Esophagus muscularis mucosa (tissue), 4 donors: ENCODE data around the gene SERPINI2. TPM values are rescaled to one million over a fixed set of nuclear protein-coding genes. Genes with fewer than 3 reads are reported as not detected.

ENCODE experiments used
- DNase-seq: peaks from one replicate; pipeline ENCODE4 v3.0.0-alpha.2; 2017; ENCODE audit errors: extremely low spot score
- H3K27ac ChIP-seq, 4 donors: fragments of 200-600 bp; sonication (generic); replicated peaks in 1 of 4; 1 replicate in 3 of 4; 2 replicates in 1 of 4; pipeline ENCODE4 v1.5.1; 2016 to 2019; ENCODE audit warnings: mild to moderate bottlenecking in 1 of 4
- H3K27me3 ChIP-seq, 4 donors: fragments of 200-600 bp; sonication (generic); one replicate each; pipeline versions ENCODE4 v1.5.1 to v1.6.0; 2016 to 2019
- H3K36me3 ChIP-seq, 4 donors: fragments of 200-600 bp; sonication (generic); one replicate each; pipeline ENCODE4 v1.5.1; 2016 to 2019
- H3K4me1 ChIP-seq, 4 donors: fragments of 200-600 bp; sonication (generic); one replicate each; pipeline ENCODE4 v1.5.1; 2016 to 2019
- H3K4me3 ChIP-seq, 4 donors: fragments of 200-600 bp; sonication (generic); 1 replicate in 2 of 4; 2 replicates in 2 of 4; pipeline ENCODE4 v1.5.1; 2016 to 2019; ENCODE audit warnings: mild to moderate bottlenecking in 4 of 4, moderate library complexity in 1 of 4
- H3K9me3 ChIP-seq, 4 donors: fragments of 200-600 bp; sonication (generic); 1 replicate in 3 of 4; 2 replicates in 1 of 4; pipeline ENCODE4 v1.5.1; 2016 to 2019
- EP300 ChIP-seq: sonication (generic); formaldehyde crosslinking; IDR thresholded peaks from one replicate; pipeline ENCODE4 v1.6.1; 2017; ENCODE audit warnings: antibody characterized with exemption
- POLR2A ChIP-seq: fragments of 450-650 bp; IDR thresholded peaks from one replicate; pipeline ENCODE4 v1.6.1; 2017; ENCODE audit warnings: antibody characterized with exemption, moderate library complexity, mild to moderate bottlenecking, low read depth
- POLR2AphosphoS5 ChIP-seq, 2 donors: sonication (generic); formaldehyde crosslinking; IDR thresholded peaks; one replicate each; pipeline ENCODE4 v1.6.1; 2017; ENCODE audit warnings: antibody characterized with exemption in 2 of 2
- WGBS: methylation state at CpG from one replicate; pipeline ENCODE4 v1.1.5; 2018; 5-methylcytosine and 5-hydroxymethylcytosine counted together
- intact Hi-C: fragments of 100-400 bp; cut with DNase I; formaldehyde crosslinking; loops from one replicate; pipeline ENCODE4 v1.15.1; 2023
- total RNA-seq, 4 donors: library from RNA; depleted of rRNA; stranded (reverse); fragments of >200 nt; gene quantifications; one replicate each; pipeline versions ENCODE4 v1.1.0 to v1.2.1, GENCODE V29; 2016
- TF ChIP-seq, protein P1 (sequence below), 3 experiments: fragments of 200-600 bp in 2 of 3; fragments of 450-650 bp in 1 of 3; sonication (generic) in 2 of 3; IDR thresholded peaks; one replicate each; pipeline ENCODE4 v1.5.1; 2017 to 2019; ENCODE audit warnings: antibody characterized with exemption in 3 of 3, mild to moderate bottlenecking in 2 of 3, moderate library complexity in 1 of 3

Gene SERPINI2
- total RNA-seq, 4 donors from 2014 or later, result 0.32 to 1.2 TPM; not detected in 2

GRCh38 chr3:167406876-167407492, 66.9 kb downstream of the SERPINI2 start:
- Histone ChIP-seq H3K27ac (no peak overlapping the region), H3K36me3 (no peaks in the 10 kb centered on the region), H3K4me3 (no peak overlapping the region), H3K9me3 (no peaks in the 10 kb centered on the region), H3K27me3 (no peaks in the 10 kb centered on the region), H3K4me1 (no peaks in the 10 kb centered on the region)
- no peak for TF ChIP-seq POLR2AphosphoS5 (IDR thresholded peaks at IDR 0.05)
- TF ChIP-seq, protein P1, sequence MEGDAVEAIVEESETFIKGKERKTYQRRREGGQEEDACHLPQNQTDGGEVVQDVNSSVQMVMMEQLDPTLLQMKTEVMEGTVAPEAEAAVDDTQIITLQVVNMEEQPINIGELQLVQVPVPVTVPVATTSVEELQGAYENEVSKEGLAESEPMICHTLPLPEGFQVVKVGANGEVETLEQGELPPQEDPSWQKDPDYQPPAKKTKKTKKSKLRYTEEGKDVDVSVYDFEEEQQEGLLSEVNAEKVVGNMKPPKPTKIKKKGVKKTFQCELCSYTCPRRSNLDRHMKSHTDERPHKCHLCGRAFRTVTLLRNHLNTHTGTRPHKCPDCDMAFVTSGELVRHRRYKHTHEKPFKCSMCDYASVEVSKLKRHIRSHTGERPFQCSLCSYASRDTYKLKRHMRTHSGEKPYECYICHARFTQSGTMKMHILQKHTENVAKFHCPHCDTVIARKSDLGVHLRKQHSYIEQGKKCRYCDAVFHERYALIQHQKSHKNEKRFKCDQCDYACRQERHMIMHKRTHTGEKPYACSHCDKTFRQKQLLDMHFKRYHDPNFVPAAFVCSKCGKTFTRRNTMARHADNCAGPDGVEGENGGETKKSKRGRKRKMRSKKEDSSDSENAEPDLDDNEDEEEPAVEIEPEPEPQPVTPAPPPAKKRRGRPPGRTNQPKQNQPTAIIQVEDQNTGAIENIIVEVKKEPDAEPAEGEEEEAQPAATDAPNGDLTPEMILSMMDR (IDR thresholded peaks at IDR 0.05), result peak in 2 of 3 experiments; percentile 20 to 34
- intact Hi-C loops, result no loop called here
- no peak for DNase-seq
- WGBS, result 65% methylated on average over 3 of the region's 3 CpGs

DNA sequence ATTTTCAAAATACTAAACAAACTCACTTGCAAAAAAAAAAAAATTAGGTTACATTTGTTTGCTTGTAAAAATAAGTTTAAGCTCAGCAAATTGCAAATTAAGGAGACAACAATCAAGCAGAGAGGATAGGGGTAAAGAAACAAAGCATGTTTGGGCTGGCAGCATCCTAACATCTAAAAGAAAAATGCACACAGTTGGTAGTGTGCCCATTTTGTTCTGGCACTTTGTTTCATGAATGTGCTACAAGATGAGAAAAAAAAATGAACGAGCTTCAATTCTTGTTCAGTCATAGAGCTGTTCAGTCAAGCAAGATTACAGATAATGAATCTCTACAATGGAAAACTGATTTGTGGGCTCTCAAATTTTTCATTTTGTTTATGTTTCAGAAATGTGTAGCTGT, 76.0 kb downstream of the SERPINI2 start:
- 52% methylated on average over 1 of the region's 1 CpG for WGBS
- intact Hi-C loops, result no loop called here

GRCh38 chr3:167396075-167396474, 77.8 kb downstream of the SERPINI2 start:
- no peak for DNase-seq
- intact Hi-C loops, result no loop called here
- Histone ChIP-seq H3K27ac (no peak overlapping the region), H3K9me3 (no peaks in the 10 kb centered on the region), H3K36me3 (no peaks in the 10 kb centered on the region), H3K4me1 (no peaks in the 10 kb centered on the region), H3K4me3 (no peak overlapping the region), H3K27me3 (no peaks in the 10 kb centered on the region)
- WGBS, result 68% methylated on average over 2 of the region's 2 CpGs
- no peak for TF ChIP-seq EP300

More for the DNA sequence above, 76.0 kb downstream of the SERPINI2 start:
- Histone ChIP-seq H3K27me3 (no peaks in the 10 kb centered on the region), H3K27ac (no peak overlapping the region), H3K4me1 (no peaks in the 10 kb centered on the region), H3K9me3 (no peaks in the 10 kb centered on the region), H3K36me3 (no peaks in the 10 kb centered on the region), H3K4me3 (no peak overlapping the region)
- no peak for DNase-seq
- TF ChIP-seq, protein P1 (IDR thresholded peaks at IDR 0.05), result no peak
- TF ChIP-seq EP300, result no peak
- no peak for TF ChIP-seq POLR2A
- no peak for TF ChIP-seq POLR2AphosphoS5 (IDR thresholded peaks at IDR 0.05)

DNA sequence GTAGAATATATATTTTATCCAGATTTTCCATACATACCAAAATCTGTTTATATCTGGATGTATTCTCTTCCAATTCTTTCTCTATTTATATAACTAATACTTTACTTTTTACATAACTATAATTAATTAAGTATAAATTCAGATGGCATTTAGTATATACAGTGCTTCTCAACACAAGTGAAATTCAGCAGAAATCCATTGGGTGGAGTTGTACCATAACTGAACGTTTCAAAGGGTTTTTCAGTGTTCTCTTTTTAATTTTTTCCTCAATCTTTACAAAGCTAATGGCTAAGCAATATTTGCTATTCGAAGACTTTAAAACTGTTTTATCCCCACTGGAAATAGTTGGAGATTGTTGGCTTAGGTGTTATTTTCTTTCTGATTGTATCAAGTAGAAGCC, 79.8 kb downstream of the SERPINI2 start:
- WGBS, result 41% methylated on average over 2 of the region's 2 CpGs
- Histone ChIP-seq H3K36me3 (no peaks in the 10 kb centered on the region), H3K4me1 (no peaks in the 10 kb centered on the region), H3K27me3 (no peaks in the 10 kb centered on the region), H3K27ac (no peak overlapping the region), H3K4me3 (no peak overlapping the region), H3K9me3 (no peaks in the 10 kb centered on the region)
- TF ChIP-seq POLR2AphosphoS5 (IDR thresholded peaks at IDR 0.05), result no peak
- TF ChIP-seq, protein P1 (IDR thresholded peaks at IDR 0.05), result peak in 1 of 3 experiments; percentile 2
- TF ChIP-seq EP300, result no peak
- TF ChIP-seq POLR2A, result no peak
- intact Hi-C loops, result no loop called here
- DNase-seq, result no peak

Other genes with a start within 250 kb of the SERPINI2 start
- gene ZBBX, start 93.7 kb downstream of the SERPINI2 start, total RNA-seq, result under 1 TPM in 1 of 4 donors, not detected in 3; 0.17 TPM
- gene WDR49, start 179.9 kb upstream of the SERPINI2 start, total RNA-seq, result 1 to 10 TPM; 2.9 to 9.9 (median 7.2) TPM